Measurements from ENCODE around the gene EEFSEC. TPM values are rescaled to one million over a fixed set of nuclear protein-coding genes. Genes with fewer than 3 reads are reported as not detected.

EEFSEC gene
- total and polyA plus RNA-seq, 7 experiments from 2014 or later, result 17.3 to 31.4 (median 18.3) TPM

DNA sequence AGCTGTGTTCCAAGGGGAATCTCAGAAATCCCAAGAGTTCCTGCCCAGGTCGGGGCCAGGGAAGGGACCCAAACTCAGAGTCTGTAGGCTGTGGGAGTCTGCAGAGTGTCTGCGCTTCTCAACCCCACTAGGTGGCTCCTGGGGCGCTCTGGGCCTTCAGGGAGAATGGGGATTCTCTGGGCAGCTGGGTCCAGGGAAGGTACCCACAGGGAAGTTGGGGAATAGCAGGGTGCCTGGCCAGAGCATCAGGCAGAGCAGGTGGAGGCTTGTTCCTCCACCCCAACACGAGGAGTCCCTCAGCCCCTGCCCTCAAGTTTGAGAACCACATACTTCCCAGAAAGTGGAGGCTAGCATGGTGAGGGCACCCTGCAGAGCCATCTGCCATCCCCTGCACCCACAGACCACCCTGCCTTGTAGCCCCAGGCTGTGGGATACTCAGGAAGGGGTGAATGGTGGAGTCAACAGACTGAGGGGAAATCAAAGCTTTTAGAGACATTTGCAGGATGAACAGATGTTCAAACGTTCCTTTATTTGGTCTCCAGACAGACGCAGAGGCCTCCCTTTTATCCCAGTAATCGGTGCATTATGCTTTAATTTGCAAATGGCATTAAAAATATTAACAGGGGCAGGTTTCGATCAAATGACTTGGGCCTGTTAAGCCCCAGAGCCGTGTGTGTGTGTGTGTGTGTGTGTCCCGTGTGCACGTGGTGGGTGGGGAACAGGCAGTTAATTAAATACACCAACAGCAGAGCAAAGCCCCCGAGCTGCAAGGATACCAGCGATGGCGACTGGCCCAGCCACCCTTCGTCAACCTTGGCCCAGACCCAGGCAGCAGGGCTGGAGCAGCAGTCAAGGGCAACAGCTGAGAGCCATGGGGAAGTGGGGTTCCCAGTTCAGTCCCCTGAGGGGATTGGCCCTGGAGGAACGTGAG, 255.7 kb downstream of the EEFSEC start:
- Mint-ChIP-seq H3K27ac (no peak overlapping the region), H3K36me3 (peaks cover 0 to 11% (median 0%) of the 10 kb centered on the region in 5 donors), H3K4me1 (peaks cover 0 to 4% (median 0%) of the 10 kb centered on the region in 7 donors), H3K4me3 (no peak overlapping the region), H3K9me3 (peaks cover 0 to 6% (median 0%) of the 10 kb centered on the region in 11 donors), H3K27me3 (no peaks in the 10 kb centered on the region)
- no peak for DNase-seq
- peaks cover 0 to 20% (median 0%) of the 10 kb centered on the region in 3 experiments for H3K36me3 ChIP-seq (ENCODE audit: control insufficient read depth in 2 of 3, insufficient read depth in 3 of 3, low read length in 3 of 3)
- no peak for ATAC-seq
- no peak overlapping the region for H3K4me3 ChIP-seq (ENCODE audit: low read length)
- POLR2A ChIA-PET, result no interaction called here
- intact Hi-C loops (cut with micrococcal nuclease), result no loop called here
- no peaks in the 10 kb centered on the region for H3K4me1 ChIP-seq (ENCODE audit: control insufficient read depth in 2 of 2, insufficient read depth in 2 of 2, low read length in 2 of 2)
- H3K9me3 ChIP-seq (ENCODE audit: control insufficient read depth in 2 of 3, low read length in 3 of 3), result no peaks in the 10 kb centered on the region
- H3K27me3 ChIP-seq (ENCODE audit: control insufficient read depth in 2 of 2, insufficient read depth in 2 of 2, low read length in 2 of 2), result no peaks in the 10 kb centered on the region
- CTCF ChIA-PET, result interaction anchor here (0.6 kb wide), 1 partner anchor 719 kb away, joined by 3 read pairs; no protein-coding TSS in a partner anchor
- no peak overlapping the region for H3K27ac ChIP-seq (ENCODE audit: low read depth, low read length)

GRCh38 chr3:128409624-128410581, 256.6 kb downstream of the EEFSEC start:
- H3K36me3 Mint-ChIP-seq, result peaks cover 0 to 11% (median 0%) of the 10 kb centered on the region in 5 donors
- DNase-seq (no peak), ATAC-seq (no peak)
- ChIA-PET POLR2A (no interaction called here), CTCF (no interaction called here)
- H3K4me3 ChIP-seq (ENCODE audit: low read length), result no peak overlapping the region
- H3K4me1 ChIP-seq (ENCODE audit: control insufficient read depth in 2 of 2, insufficient read depth in 2 of 2, low read length in 2 of 2), result no peaks in the 10 kb centered on the region
- H3K9me3 ChIP-seq (ENCODE audit: control insufficient read depth in 2 of 3, low read length in 3 of 3), result no peaks in the 10 kb centered on the region
- peaks cover 0 to 20% (median 0%) of the 10 kb centered on the region in 3 experiments for H3K36me3 ChIP-seq (ENCODE audit: control insufficient read depth in 2 of 3, insufficient read depth in 3 of 3, low read length in 3 of 3)
- peaks cover 0 to 6% (median 0%) of the 10 kb centered on the region in 11 donors for H3K9me3 Mint-ChIP-seq
- H3K27me3 ChIP-seq (ENCODE audit: control insufficient read depth in 2 of 2, insufficient read depth in 2 of 2, low read length in 2 of 2), result no peaks in the 10 kb centered on the region
- no peak overlapping the region for H3K27ac Mint-ChIP-seq
- no peak overlapping the region for H3K27ac ChIP-seq (ENCODE audit: low read depth, low read length)
- H3K4me1 Mint-ChIP-seq, result peaks cover 0 to 7% (median 0%) of the 10 kb centered on the region in 7 donors
- no peak overlapping the region for H3K4me3 Mint-ChIP-seq
- no peaks in the 10 kb centered on the region for H3K27me3 Mint-ChIP-seq
- intact Hi-C loops (cut with micrococcal nuclease), result no loop called here

- peaks cover 0 to 20% (median 0%) of the 10 kb centered on the region in 3 experiments for H3K36me3 ChIP-seq (ENCODE audit: control insufficient read depth in 2 of 3, insufficient read depth in 3 of 3, low read length in 3 of 3)
- no peaks in the 10 kb centered on the region for H3K4me1 ChIP-seq (ENCODE audit: control insufficient read depth in 2 of 2, insufficient read depth in 2 of 2, low read length in 2 of 2)
- Mint-ChIP-seq H3K27me3 (no peaks in the 10 kb centered on the region), H3K9me3 (peaks cover 0 to 4% (median 0%) of the 10 kb centered on the region in 11 donors), H3K4me1 (peaks cover 0 to 10% (median 0%) of the 10 kb centered on the region in 7 donors), H3K36me3 (peaks cover 0 to 11% (median 0%) of the 10 kb centered on the region in 5 donors), H3K27ac (no peak overlapping the region), H3K4me3 (no peak overlapping the region)
- no peak overlapping the region for H3K27ac ChIP-seq (ENCODE audit: low read depth, low read length)
- no peaks in the 10 kb centered on the region for H3K27me3 ChIP-seq (ENCODE audit: control insufficient read depth in 2 of 2, insufficient read depth in 2 of 2, low read length in 2 of 2)
- POLR2A ChIA-PET, result no interaction called here
- ATAC-seq (no peak), DNase-seq (no peak)
- no peaks in the 10 kb centered on the region for H3K9me3 ChIP-seq (ENCODE audit: control insufficient read depth in 2 of 3, low read length in 3 of 3)
- intact Hi-C loops (cut with micrococcal nuclease), result no loop called here
- CTCF ChIA-PET, result interaction anchor here (0.5 kb wide), 1 partner anchor 103 kb away, joined by 3 read pairs; no protein-coding TSS in a partner anchor
- no peak overlapping the region for H3K4me3 ChIP-seq (ENCODE audit: low read length)
Observed at GRCh38 chr3:128410669-128411573, 257.6 kb downstream of the EEFSEC start.

DNA sequence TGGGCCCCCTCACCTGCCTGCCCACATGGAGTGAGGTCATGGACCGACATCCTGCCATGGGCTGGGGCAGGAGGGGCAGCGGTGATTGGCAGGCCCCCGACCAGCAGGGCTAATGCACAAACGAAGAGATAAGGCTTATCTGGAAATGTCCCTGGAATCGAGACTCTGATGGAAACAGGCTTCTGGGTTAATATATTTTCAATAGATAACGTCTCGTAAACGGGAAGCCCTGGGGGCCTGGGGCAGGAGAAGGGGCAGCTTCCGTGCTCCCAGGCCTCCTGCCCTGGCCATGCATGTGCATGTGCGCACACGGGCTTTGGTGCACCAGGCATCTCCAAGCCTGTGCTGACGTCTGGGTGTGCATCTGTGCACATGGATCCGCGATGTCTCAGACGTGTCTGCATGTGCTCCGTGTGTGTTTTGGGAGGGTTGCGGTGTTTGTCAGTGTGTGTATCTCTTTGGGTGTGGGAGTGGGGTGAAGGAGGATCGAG, 258.3 kb downstream of the EEFSEC start:
- Mint-ChIP-seq H3K4me1 (peaks cover 0 to 10% (median 0%) of the 10 kb centered on the region in 7 donors), H3K27me3 (no peaks in the 10 kb centered on the region), H3K4me3 (no peak overlapping the region), H3K36me3 (peaks cover 0 to 11% (median 0%) of the 10 kb centered on the region in 5 donors), H3K27ac (peak overlapping the region in 1 of 9 donors; percentile 14), H3K9me3 (peaks cover 0 to 4% (median 0%) of the 10 kb centered on the region in 11 donors)
- Histone ChIP-seq H3K9me3 (ENCODE audit: control insufficient read depth in 2 of 3, low read length in 3 of 3) (no peaks in the 10 kb centered on the region), H3K4me1 (ENCODE audit: control insufficient read depth in 2 of 2, insufficient read depth in 2 of 2, low read length in 2 of 2) (no peaks in the 10 kb centered on the region), H3K4me3 (ENCODE audit: low read length) (no peak overlapping the region), H3K36me3 (ENCODE audit: control insufficient read depth in 2 of 3, insufficient read depth in 3 of 3, low read length in 3 of 3) (peaks cover 0 to 20% (median 0%) of the 10 kb centered on the region in 3 experiments), H3K27ac (ENCODE audit: low read depth, low read length) (no peak overlapping the region), H3K27me3 (ENCODE audit: control insufficient read depth in 2 of 2, insufficient read depth in 2 of 2, low read length in 2 of 2) (no peaks in the 10 kb centered on the region)
- DNase-seq, result no peak
- POLR2A ChIA-PET, result no interaction called here
- intact Hi-C loops (cut with micrococcal nuclease), result no loop called here
- CTCF ChIA-PET, result interaction anchor here (0.5 kb wide), 1 partner anchor 103 kb away, joined by 3 read pairs; no protein-coding TSS in a partner anchor
- ATAC-seq, result no peak

DNA sequence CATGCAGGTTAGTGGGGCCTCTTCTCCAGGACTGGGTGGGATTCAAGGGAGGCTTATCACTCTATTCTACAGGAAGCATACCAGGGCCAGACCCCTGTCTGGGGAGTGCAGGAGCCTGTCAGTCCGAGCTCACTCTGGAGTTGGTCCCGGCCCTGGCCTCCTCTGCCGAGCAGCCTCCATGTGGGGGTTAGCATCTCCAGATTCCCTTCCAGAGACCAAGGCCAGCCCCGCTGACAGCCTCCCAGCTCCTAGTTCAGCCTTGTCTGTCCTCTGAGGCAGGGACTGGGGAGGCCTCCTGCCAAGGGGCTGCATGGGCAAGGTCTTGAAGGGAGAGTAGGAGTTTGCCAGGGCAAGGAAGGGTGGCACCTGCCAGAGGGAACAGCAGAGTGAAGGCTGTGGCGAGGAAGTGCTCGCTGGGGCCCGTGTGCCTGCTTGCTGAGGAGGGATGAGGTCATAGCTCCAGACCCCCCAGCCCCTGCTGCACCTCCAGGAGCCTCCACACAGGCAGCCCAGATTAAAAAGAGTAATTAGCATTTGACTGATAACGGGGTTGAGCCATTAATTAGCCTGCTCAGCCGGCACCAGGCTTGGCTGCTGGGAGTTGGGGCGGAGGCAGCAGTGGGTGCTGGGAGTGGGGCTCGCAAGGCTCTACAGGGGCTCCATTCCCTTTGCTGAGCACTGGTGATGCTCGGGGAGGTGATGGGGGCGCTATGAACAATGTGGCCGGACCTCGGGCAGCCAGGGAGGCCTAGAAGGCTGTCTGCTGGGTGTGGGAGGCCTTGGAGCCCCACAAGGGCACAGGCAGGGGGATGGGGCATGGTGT, 259.1 kb downstream of the EEFSEC start:
- Histone ChIP-seq H3K4me1 (ENCODE audit: control insufficient read depth in 2 of 2, insufficient read depth in 2 of 2, low read length in 2 of 2) (no peaks in the 10 kb centered on the region), H3K36me3 (ENCODE audit: control insufficient read depth in 2 of 3, insufficient read depth in 3 of 3, low read length in 3 of 3) (peaks cover 0 to 16% (median 0%) of the 10 kb centered on the region in 3 experiments), H3K9me3 (ENCODE audit: control insufficient read depth in 2 of 3, low read length in 3 of 3) (no peaks in the 10 kb centered on the region), H3K27me3 (ENCODE audit: control insufficient read depth in 2 of 2, insufficient read depth in 2 of 2, low read length in 2 of 2) (no peaks in the 10 kb centered on the region), H3K27ac (ENCODE audit: low read depth, low read length) (no peak overlapping the region), H3K4me3 (ENCODE audit: low read length) (no peak overlapping the region)
- ATAC-seq (no peak), DNase-seq (no peak)
- no peak overlapping the region for H3K4me3 Mint-ChIP-seq
- intact Hi-C loops (cut with micrococcal nuclease), result no loop called here
- H3K36me3 Mint-ChIP-seq, result peaks cover 0 to 7% (median 0%) of the 10 kb centered on the region in 5 donors
- H3K9me3 Mint-ChIP-seq, result peaks cover 0 to 2% (median 0%) of the 10 kb centered on the region in 11 donors
- no peaks in the 10 kb centered on the region for H3K27me3 Mint-ChIP-seq
- ChIA-PET CTCF (no interaction called here), POLR2A (no interaction called here)
- peaks cover 0 to 13% (median 0%) of the 10 kb centered on the region in 7 donors for H3K4me1 Mint-ChIP-seq
- peak overlapping the region in 1 of 9 donors; percentile 45 for H3K27ac Mint-ChIP-seq
